Prostate gland (tissue), 2 donors: ENCODE results near the gene FBLIM1.

Experiments used
- POLR2A ChIP-seq: fragments of 450-650 bp; IDR thresholded peaks from one replicate; pipeline ENCODE4 v1.6.1; 2016; ENCODE audit warnings: antibody characterized with exemption, mild to moderate bottlenecking
- TF ChIP-seq, protein P1 (sequence below), 4 experiments: fragments of 200-600 bp in 2 of 4; fragments of 450-650 bp in 2 of 4; sonication (generic) in 2 of 4; IDR thresholded peaks; 1 replicate in 3 of 4; 2 replicates in 1 of 4; pipeline ENCODE4 v1.5.1; 2016 to 2019; ENCODE audit warnings: antibody characterized with exemption in 4 of 4, mild to moderate bottlenecking in 2 of 4, moderate library complexity in 2 of 4

DNA sequence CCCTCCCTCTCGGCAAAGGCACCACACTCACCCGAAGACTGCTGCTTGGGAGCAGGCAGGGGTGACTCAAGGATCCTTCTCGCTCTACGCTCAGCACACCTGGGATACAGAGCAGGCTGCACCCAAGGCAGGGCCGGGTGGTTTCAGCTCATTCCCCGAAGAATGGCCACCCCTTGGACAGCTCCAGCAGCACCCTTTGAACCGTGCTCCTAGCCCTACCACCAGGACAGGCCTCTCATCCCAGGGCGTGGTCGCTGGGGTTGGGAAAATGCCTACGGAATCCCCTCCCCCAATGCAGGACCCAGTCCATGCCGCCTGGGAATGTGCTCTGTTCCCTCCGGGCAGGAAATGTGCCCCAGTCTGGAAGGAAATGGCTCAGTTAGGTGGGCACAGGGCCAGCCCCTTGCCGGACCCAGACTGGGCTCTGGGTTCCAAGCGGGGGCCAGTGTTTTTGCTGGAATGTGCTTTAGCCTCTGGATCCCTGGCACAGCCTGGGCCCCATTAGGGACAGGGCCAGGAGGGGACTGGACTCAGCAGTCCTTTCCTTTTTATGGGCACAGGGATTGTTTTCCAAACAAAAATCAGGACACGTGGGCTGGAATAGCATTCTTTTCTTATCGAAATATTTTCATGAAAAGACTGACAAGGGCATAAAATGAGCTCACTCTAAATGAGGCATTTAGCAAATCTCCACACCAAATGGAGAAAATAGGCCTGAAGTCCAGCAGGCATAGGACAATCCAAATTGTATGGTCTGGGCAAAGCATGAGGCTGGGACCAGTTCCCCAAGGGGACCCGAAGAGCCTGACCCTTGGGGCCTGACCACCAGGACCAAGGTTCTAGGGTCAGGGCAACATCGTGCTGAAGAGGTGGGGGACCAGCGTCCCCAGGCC is 8.9 kb upstream of the FBLIM1 start:
- TF ChIP-seq, protein P1, sequence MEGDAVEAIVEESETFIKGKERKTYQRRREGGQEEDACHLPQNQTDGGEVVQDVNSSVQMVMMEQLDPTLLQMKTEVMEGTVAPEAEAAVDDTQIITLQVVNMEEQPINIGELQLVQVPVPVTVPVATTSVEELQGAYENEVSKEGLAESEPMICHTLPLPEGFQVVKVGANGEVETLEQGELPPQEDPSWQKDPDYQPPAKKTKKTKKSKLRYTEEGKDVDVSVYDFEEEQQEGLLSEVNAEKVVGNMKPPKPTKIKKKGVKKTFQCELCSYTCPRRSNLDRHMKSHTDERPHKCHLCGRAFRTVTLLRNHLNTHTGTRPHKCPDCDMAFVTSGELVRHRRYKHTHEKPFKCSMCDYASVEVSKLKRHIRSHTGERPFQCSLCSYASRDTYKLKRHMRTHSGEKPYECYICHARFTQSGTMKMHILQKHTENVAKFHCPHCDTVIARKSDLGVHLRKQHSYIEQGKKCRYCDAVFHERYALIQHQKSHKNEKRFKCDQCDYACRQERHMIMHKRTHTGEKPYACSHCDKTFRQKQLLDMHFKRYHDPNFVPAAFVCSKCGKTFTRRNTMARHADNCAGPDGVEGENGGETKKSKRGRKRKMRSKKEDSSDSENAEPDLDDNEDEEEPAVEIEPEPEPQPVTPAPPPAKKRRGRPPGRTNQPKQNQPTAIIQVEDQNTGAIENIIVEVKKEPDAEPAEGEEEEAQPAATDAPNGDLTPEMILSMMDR (IDR thresholded peaks at IDR 0.05) = no peak
- no peak for TF ChIP-seq POLR2A
